CD4-positive, alpha-beta T cell treated with Interleukin-17A for 1 hour (primary cell): ENCODE measurements around the gene BPIFA2.

Experiments
- DNase-seq: peaks from one replicate; pipeline ENCODE4 v3.0.0-alpha.2; 2020

The BPIFA2 gene

GRCh38 chr20:33203444-33203843, 35.5 kb downstream of the BPIFA2 start:
- no peak for DNase-seq

- peak; percentile 29 for DNase-seq
These were observed 41.8 kb downstream of the BPIFA2 start for GRCh38 chr20:33209789-33210188.

- DNase-seq, result no peak
These were observed 42.4 kb downstream of the BPIFA2 start for GRCh38 chr20:33210371-33210770.

- DNase-seq, result peak; percentile 21
These were observed 44.0 kb downstream of the BPIFA2 start for GRCh38 chr20:33211817-33212424.

GRCh38 chr20:33217052-33217451, 49.1 kb downstream of the BPIFA2 start, which contains the start of gene BPIFA3:
BPIFA3 (plus strand) TSS chr20:33217352; CDS start chr20:33217537, 185 bp downstream.
- no peak for DNase-seq

GRCh38 chr20:33224399-33224798, 56.4 kb downstream of the BPIFA2 start:
- DNase-seq, result no peak

GRCh38 chr20:33229843-33230242, 61.9 kb downstream of the BPIFA2 start:
- DNase-seq, result no peak
